ENCODE results near the gene DDX23. TPM values are rescaled to one million over a fixed set of nuclear protein-coding genes. Genes with fewer than 3 reads are reported as not detected.

DDX23 gene
- total RNA-seq, 1 experiment from 2014 or later, result 107 TPM

- H3K27ac Mint-ChIP-seq, result no peak overlapping the region
- DNase-seq (ENCODE audit: low spot score), result no peak
- H3K4me1 Mint-ChIP-seq, result peaks cover 31% of the 10 kb centered on the region
- POLR2A ChIA-PET, result interaction anchor here (0.8 kb wide), 1 partner anchor 98 kb away, joined by 3 read pairs; no protein-coding TSS in a partner anchor
- no peak overlapping the region for H3K4me3 Mint-ChIP-seq
- peaks cover 28% of the 10 kb centered on the region for H3K27me3 Mint-ChIP-seq (ENCODE audit: low read depth)
- CTCF ChIA-PET, result interaction anchor here (0.9 to 1.7 kb wide), 7 partner anchors 8 to 197 kb away, joined by 3 to 11 read pairs (median 5); partner anchors contain the start of genes RND1 and WNT1
- no peak for ATAC-seq
- peaks cover 2% of the 10 kb centered on the region for H3K36me3 Mint-ChIP-seq
- TF ChIP-seq TP53 (CRISPR knock-in tag; IDR thresholded peaks at IDR 0.05) (no peak), IRF2 (CRISPR knock-in tag; IDR thresholded peaks at IDR 0.05; ENCODE audit: borderline replicate concordance, low read depth) (no peak), ZNF416 (CRISPR knock-in tag; IDR thresholded peaks at IDR 0.05) (no peak), JAZF1 (CRISPR knock-in tag; IDR thresholded peaks at IDR 0.05) (no peak), GRHL2 (CRISPR knock-in tag; IDR thresholded peaks at IDR 0.05; ENCODE audit: insufficient replicate concordance, severe bottlenecking) (no peak)
- no peaks in the 10 kb centered on the region for H3K9me3 Mint-ChIP-seq
These were observed 28.7 kb downstream of the DDX23 start for GRCh38 chr12:48823281-48823680.

- ChIA-PET POLR2A (no interaction called here), CTCF (interaction anchor here (1.1 to 1.7 kb wide), 3 partner anchors 30 to 174 kb away, joined by 3 to 5 read pairs (median 3); partner anchors contain the start of gene RND1)
- H3K27me3 Mint-ChIP-seq (ENCODE audit: low read depth), result peaks cover 34% of the 10 kb centered on the region
- H3K36me3 Mint-ChIP-seq, result peaks cover 2% of the 10 kb centered on the region
- no peak overlapping the region for H3K27ac Mint-ChIP-seq
- no peak for TF ChIP-seq OVOL2 (CRISPR knock-in tag; IDR thresholded peaks at IDR 0.05; ENCODE audit: borderline replicate concordance)
- TF ChIP-seq CBFB (CRISPR knock-in tag; IDR thresholded peaks at IDR 0.05; ENCODE audit: low read depth), result no peak
- no peak for TF ChIP-seq FOXP1 (CRISPR knock-in tag; IDR thresholded peaks at IDR 0.05; ENCODE audit: borderline replicate concordance)
- no peak for TF ChIP-seq JUN (CRISPR knock-in tag; IDR thresholded peaks at IDR 0.05)
- TF ChIP-seq MYBL2 (CRISPR knock-in tag; IDR thresholded peaks at IDR 0.05), result no peak
- TF ChIP-seq TCF7 (CRISPR knock-in tag; IDR thresholded peaks at IDR 0.05; ENCODE audit: low read depth), result no peak
- no peak for TF ChIP-seq FOXK1 (CRISPR knock-in tag; IDR thresholded peaks at IDR 0.05)
- TF ChIP-seq NR3C1 (CRISPR knock-in tag; conservative IDR thresholded peaks at IDR 0.05; ENCODE audit: low read depth), result no peak
- TF ChIP-seq E2F5 (CRISPR knock-in tag; IDR thresholded peaks at IDR 0.05), result no peak
- no peak for TF ChIP-seq ATF1 (CRISPR knock-in tag; IDR thresholded peaks at IDR 0.05)
- TF ChIP-seq AR (CRISPR knock-in tag; IDR thresholded peaks at IDR 0.05), result no peak
- TF ChIP-seq ZNF396 (CRISPR knock-in tag; IDR thresholded peaks at IDR 0.05; ENCODE audit: borderline replicate concordance), result no peak
- no peak for TF ChIP-seq USF2 (CRISPR knock-in tag; IDR thresholded peaks at IDR 0.05)
- H3K4me1 Mint-ChIP-seq, result peaks cover 31% of the 10 kb centered on the region
- no peak for DNase-seq (ENCODE audit: low spot score)
- H3K4me3 Mint-ChIP-seq, result no peak overlapping the region
- ATAC-seq, result no peak
- no peaks in the 10 kb centered on the region for H3K9me3 Mint-ChIP-seq
These were observed 29.3 kb downstream of the DDX23 start for GRCh38 chr12:48822711-48823110.

- CTCF ChIA-PET, result interaction anchor here (1.1 to 1.2 kb wide), 2 partner anchors 43 to 175 kb away, joined by 3 read pairs; partner anchors contain the start of gene RND1
- peaks cover 34% of the 10 kb centered on the region for H3K4me1 Mint-ChIP-seq
- DNase-seq (ENCODE audit: low spot score) (no peak), ATAC-seq (no peak)
- no peak overlapping the region for H3K4me3 Mint-ChIP-seq
- H3K27me3 Mint-ChIP-seq (ENCODE audit: low read depth), result peaks cover 40% of the 10 kb centered on the region
- peaks cover 2% of the 10 kb centered on the region for H3K36me3 Mint-ChIP-seq
- no peaks in the 10 kb centered on the region for H3K9me3 Mint-ChIP-seq
- H3K27ac Mint-ChIP-seq, result no peak overlapping the region
- POLR2A ChIA-PET, result no interaction called here
- TF ChIP-seq ETV6 (CRISPR knock-in tag; IDR thresholded peaks at IDR 0.05) (no peak), ZNF512 (CRISPR knock-in tag; IDR thresholded peaks at IDR 0.05; ENCODE audit: borderline replicate concordance) (no peak), JAZF1 (CRISPR knock-in tag; IDR thresholded peaks at IDR 0.05) (no peak), CDX4 (CRISPR knock-in tag; IDR thresholded peaks at IDR 0.05; ENCODE audit: borderline replicate concordance) (no peak), HMGA2 (CRISPR knock-in tag; IDR thresholded peaks at IDR 0.05) (no peak), E2F5 (CRISPR knock-in tag; IDR thresholded peaks at IDR 0.05) (no peak), FOXP4 (CRISPR knock-in tag; IDR thresholded peaks at IDR 0.05) (no peak)
These were observed 29.8 kb downstream of the DDX23 start for GRCh38 chr12:48822139-48822538.

Measured in WTC11 (cell line).